GM15510 (cell line): ENCODE results near the gene USP24.

Source experiments
- POLR2A ChIP-seq: IDR thresholded peaks from 3 replicates; pipeline ENCODE4 v1.6.1; 2011; ENCODE audit warnings: borderline replicate concordance; ENCODE audit not compliant: insufficient read length; ENCODE audit errors: extremely low read depth

USP24 gene

DNA sequence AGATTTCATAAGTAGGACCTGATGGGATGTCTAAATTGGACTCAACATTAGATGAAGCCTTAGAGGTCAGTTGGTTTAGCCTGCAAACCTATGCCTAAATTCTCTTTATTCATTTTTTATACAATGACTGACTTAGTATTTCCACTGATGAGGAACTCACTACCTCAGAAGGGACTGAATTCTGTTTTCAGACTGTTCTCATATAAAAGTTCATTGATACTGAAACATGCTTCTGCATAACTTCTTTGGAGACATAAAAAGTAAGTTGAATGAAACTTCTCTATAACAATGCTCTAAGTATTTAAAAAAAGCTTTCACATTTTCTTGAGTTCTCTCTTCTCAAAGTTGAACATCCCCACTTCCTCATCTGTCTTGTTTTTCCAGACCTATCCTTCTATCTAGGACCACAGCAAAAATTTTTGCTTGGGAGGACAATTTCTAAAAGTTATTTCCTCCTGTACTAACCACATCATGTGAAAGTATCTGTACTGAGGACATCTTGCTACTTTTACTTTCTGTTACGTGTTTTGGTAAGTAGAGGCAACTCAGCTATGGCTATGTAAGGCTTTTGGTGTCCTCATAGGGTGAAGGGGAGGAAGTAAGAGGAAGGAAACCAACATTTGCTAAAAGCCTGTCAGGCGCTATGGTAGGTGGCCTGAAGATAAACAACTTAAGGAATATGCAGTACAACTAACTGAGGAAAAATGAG, 64.1 kb downstream of the USP24 start:
- no peak for TF ChIP-seq POLR2A

DNA sequence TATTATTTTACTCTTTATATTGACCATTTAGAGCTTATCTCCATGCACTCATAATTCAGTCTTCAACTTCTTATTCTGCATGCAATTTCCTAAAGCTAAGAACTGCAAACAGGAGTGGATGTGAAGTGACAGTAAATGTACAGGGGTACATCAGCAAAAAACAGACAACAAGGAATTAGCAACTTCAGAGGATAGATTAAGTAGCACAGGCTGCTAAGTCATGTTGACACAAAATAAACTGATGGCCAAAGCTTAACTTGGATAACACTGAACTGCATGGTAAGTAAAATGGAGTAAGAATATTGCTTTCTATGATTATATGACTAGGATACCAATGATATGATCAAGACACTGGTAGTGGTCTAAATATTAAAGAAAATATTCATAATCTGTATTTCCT, 66.5 kb downstream of the USP24 start:
- TF ChIP-seq POLR2A, result no peak

DNA sequence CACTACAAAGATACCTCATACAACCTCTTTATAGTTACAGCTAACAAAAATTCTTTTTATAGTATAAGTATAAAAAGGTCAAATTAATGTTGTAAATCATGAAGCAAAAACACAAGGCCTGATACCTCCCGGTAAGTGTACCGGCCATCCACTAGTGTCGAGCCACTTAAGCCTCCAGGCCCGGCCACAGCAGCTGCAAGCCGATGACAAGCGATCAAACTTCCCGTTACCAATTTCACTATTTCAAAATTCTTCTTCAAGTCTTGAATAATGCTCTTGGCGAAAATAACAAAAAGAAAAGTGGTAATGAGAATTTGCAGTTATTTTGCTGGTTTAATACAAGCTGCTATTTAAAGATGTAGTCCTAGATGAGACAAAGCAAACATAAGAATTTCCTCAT, 67.6 kb downstream of the USP24 start:
- no peak for TF ChIP-seq POLR2A

DNA sequence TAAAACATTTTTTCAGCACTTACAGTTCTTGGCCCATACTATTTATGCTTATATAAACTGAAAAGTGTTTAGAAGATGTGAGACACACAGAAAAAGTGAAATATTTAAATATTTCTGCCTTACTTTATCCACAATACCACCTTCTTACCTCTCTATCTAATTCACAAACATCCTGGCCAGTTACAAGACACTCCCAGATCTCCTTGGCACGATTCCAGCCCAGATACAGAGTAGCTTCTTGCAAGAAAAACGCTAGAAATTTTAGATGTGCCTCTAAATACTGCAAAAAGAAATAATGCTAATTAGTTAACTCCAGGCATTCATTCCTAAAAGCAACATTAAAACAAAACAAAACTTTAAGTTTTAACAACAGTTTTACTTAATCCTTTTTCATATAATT, 68.4 kb downstream of the USP24 start:
- TF ChIP-seq POLR2A, result no peak

DNA sequence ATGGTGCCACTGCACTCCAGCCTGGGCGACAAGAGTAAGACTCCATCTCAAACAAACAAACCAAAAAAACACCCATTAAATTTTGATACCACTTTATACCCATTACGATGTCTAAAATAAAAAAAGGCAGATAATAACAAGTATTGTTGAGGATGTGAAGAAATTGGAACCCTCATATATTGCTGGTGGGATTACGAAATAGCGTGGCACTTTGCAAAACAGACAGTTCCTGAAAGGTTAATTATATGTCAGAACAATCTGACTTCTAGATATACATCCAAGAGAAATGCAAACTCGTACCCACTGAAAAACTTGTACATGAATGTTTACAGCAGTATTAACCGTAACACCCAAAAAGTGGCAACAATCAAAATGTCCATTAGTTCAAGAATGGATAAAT, 70.3 kb downstream of the USP24 start:
- TF ChIP-seq POLR2A, result no peak

DNA sequence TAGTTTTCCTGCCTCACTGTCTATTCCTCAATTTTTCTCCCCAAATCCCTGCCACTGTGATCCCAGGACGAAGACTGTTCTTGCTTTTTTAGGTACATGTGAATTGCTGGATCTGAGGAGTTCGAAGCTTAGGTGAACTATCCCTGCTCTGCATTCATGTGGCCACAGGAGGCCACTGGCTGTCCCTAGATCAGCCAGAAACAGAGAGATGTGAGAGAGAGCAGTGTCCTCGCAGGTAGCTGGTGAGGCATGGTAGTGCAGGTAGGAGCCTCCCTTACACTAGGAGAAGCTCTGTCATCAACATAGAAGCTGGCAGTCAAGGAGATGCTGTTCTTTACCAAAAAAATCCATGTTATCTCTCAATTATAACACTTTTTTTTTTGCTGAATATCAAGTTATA, 71.5 kb downstream of the USP24 start:
- no peak for TF ChIP-seq POLR2A

DNA sequence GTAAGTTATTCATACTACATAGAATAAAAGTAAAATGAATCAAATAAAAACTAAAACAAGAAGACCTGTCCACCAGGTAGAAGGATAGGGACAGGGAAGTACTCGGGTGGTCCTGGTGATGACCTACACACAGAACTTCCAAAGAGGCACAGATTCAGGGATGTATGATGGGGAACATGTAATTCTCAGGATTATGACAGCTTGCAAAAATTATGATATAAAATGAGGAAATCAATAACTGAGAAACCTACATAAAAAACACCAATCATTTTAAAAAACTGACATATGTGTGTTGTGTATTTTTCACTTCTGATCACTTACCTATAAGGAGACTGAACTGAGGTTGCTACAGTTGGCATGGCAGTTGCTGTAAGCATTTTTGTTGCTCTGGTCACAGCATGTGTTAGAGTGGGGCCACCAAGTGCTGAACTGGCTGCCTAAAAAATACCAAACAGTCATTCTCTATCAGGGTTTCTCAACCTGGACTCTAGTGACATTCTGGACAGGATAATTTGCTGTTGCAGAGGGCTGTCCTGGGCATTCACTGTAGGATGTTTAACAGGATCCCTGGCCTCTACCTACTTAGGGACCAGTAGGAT, 73.8 kb downstream of the USP24 start:
- no peak for TF ChIP-seq POLR2A

DNA sequence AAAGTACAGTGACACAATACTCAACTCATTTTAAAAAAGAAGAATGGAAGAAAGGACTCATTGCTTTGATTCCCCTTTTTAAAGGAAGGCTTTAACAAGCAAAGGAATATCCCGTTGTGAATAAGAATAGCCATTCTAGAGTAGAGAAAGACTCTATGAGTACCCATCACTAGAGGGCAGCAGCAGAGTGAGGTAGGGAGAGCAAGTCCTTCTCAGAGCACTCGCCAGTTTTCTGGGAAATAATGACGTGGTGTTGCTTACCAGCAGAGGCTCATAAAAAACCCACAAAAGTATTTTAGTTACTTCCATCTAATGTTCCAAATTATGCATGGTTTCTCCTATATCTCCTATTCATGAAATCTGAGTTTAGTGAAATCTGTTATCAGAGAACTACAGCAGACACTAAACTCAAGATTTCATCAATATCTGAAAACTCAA, 74.6 kb downstream of the USP24 start:
- no peak for TF ChIP-seq POLR2A

DNA sequence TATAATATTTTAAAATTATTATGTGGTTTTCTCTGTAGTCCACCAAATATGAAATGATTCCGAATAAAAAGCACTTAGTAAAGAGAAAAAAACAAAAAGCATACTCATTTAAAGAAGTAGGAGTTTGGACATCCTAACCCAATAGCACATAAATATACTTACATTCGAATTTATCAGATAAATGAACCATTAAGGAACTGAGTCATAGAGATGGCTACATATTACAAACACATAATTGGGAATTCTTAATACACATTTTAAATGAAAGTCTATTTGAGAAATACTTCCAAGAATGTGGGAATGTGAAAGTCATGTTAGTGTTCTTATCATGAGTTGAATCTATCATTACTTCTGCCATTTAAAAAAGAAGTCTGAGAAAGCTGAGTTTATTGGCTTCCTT, 75.0 kb downstream of the USP24 start:
- no peak for TF ChIP-seq POLR2A

DNA sequence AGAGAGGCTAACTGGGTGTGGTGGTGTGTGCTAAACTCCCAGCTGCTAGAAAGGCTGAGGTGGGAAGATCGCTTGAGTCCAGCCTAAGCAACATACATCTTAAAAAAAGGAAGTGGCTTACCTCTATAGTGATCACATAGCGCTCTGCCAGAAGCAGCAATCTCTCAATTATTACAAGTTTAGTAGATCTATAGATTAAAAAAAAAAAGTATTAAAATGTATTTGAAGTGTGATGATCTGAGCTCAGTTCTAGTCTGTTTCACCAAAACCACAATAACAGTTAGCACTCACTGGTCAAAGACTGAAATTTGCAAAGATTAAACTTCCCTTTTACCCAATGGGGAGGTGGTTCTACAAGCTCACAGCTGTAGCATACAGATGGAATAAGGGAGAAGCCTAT, 76.3 kb downstream of the USP24 start:
- TF ChIP-seq POLR2A, result no peak

DNA sequence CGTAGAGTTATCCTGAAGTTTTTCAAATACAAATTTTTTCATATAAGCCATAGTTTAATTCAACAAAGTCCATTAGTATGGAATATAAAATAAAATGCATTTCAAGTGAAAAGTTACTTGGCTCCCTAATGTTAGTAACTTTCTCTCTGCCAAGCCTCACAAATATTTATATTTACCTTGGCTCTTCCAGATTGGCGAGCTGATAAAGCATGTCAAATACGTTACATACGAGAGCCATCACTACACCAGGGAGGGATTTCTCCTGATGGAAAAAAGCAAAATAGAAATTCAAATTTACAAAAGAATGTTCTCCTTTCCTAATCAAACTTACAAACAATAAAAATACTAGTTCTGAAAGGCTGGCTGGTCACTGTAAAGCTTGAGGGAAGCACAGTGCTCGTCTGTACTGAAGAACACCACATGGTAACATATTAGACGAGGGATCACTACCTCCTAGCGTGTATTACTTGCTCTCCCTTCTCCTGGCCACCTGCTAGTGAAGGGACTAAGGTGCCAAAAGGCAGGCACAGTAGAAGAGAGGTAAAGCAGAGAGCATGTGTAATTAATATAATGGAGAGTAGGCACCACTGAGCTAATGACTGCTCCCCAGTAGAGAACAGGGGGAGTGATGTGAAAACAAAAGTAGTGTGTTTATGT, 80.9 kb downstream of the USP24 start:
- TF ChIP-seq POLR2A, result no peak

DNA sequence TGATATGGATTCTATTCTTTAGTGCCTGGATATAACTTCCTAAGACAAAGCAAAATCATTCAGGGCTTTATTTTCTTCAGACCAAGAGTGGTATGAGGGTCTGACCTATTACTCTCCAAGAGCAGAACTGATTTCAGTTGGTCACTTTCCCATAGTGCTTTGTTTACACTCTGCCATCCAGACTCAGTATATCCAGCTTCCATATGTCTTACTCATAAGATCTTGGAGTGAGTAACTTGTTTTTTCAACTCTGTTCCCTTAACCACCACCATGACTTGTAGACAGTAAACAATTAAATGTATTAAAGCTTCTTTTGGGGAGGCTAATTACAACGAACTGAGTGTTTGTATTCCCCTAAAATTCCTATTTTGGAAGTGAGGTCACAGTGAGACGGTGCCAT, 83.4 kb downstream of the USP24 start:
- no peak for TF ChIP-seq POLR2A

DNA sequence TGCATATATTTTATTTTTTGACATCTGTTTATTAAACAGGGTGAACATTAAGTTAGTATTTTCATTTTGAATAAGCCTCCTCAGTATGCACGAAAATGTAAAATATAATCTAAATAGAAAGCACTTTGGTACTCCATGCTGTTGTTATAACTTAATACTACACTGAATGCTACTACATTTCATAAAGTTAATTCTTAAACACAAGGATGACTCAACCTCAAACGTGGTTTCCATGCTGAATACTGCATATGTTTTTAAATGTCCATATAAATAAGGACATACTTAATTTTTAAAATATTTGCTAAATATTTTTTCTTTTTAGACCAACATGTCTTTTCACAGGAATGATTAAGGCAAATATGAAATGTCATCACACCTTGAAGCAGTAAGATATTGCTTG, 83.9 kb downstream of the USP24 start:
- no peak for TF ChIP-seq POLR2A

DNA sequence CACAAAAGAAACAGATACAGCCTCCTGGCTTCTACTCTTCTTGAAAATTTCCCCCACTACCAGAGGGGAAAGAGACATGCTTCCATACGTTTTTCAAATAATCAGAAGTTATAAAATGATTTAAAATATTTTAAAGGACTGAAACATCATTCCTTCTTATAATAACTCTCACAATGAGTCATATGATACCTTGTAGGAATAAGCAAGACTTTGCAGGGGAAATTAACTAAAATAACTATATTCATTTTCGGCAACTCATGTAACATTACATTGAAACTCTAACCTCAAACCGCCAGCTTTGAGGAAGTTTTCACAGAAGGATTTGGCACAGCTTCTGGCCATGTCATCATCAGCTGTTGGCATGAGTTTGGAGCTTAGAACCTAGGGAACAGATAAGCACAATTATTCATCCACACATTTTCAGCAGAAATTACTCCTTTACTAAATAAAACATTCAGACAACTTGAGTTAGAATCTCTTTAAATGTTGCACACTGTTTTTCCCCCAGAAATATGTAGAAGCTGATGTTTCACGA, 85.9 kb downstream of the USP24 start:
- TF ChIP-seq POLR2A, result no peak

DNA sequence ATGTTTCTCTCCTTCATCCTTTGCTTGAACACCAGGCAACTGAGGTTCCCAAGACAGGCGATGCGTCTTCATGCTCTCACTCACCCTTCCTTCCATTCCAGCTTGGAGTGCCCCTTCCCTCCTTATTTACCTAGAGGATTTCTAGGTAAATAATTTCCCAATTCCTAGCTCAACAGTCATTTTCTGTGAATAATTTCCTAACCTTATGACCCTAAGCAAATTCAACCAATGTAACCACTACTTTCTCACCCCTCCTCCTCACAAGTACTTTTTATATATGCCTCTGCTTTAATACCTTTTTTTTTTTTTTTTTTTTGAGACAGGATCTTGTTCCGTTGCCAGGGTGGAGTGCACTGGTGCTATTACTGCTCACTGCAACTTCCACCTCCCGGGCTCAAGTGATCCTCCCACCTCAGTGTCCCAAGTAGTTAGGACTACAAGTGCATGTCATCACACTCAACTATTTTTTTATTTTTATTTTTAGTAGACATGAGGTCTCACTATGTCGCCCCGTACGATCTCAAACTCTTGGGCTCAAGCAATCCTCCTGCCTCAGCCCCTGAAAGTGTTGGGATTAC, 86.7 kb downstream of the USP24 start:
- no peak for TF ChIP-seq POLR2A
